GM12864 (cell line): Measurements from ENCODE around the gene ADGRD1.

Experiments
- DNase-seq: peaks from one replicate; pipeline ENCODE4 v3.0.0-alpha.2; 2011; ENCODE audit warnings: low read depth
- H3K4me3 ChIP-seq: 2 replicates; pipeline ENCODE4 v1.5.1; 2011; ENCODE audit warnings: mild to moderate bottlenecking, low read depth, low read length, control low read depth
- CTCF ChIP-seq: IDR thresholded peaks from 2 replicates; pipeline ENCODE4 v1.5.1; 2011; ENCODE audit warnings: low read depth, mild to moderate bottlenecking, moderate library complexity, low read length, control low read depth, inconsistent platforms; ENCODE audit errors: missing control alignments

Gene ADGRD1

GRCh38 chr12:131177599-131177998, 223.9 kb downstream of the ADGRD1 start:
- H3K4me3 ChIP-seq, result no peak overlapping the region
- TF ChIP-seq CTCF, result no peak
- no peak for DNase-seq

GRCh38 chr12:131187602-131188001, 233.9 kb downstream of the ADGRD1 start:
- no peak for DNase-seq
- H3K4me3 ChIP-seq, result no peak overlapping the region
- TF ChIP-seq CTCF, result no peak

GRCh38 chr12:131188131-131189050, 234.7 kb downstream of the ADGRD1 start:
- no peak overlapping the region for H3K4me3 ChIP-seq
- TF ChIP-seq CTCF, result no peak
- DNase-seq, result no peak

GRCh38 chr12:131189781-131190180, 236.1 kb downstream of the ADGRD1 start:
- no peak for DNase-seq
- no peak for TF ChIP-seq CTCF
- H3K4me3 ChIP-seq, result no peak overlapping the region

GRCh38 chr12:131190965-131191364, 237.3 kb downstream of the ADGRD1 start:
- no peak overlapping the region for H3K4me3 ChIP-seq
- no peak for DNase-seq
- TF ChIP-seq CTCF, result no peak
